ENCODE results near the gene ZNF511. TPM values are rescaled to one million over a fixed set of nuclear protein-coding genes. Genes with fewer than 3 reads are reported as not detected.
"Not testable (repeated sequence)": the region's sequence is repeated elsewhere in the genome, so short reads cannot be mapped to it uniquely, and the experiment has no call there.

The ZNF511 gene
- total RNA-seq, 1 donor from 2014 or later, result 23.7 TPM

- DNase-seq (ENCODE audit: low read depth in 2 of 2), result no peak
Measured at GRCh38 chr10:133314911-133315310, 6.2 kb downstream of the ZNF511 start.

GRCh38 chr10:133315847-133316246, 7.1 kb downstream of the ZNF511 start:
- no peak for DNase-seq (ENCODE audit: low read depth in 2 of 2)

- no peak for DNase-seq (ENCODE audit: low read depth in 2 of 2)
Measured at GRCh38 chr10:133316266-133316665, 7.6 kb downstream of the ZNF511 start.

DNA sequence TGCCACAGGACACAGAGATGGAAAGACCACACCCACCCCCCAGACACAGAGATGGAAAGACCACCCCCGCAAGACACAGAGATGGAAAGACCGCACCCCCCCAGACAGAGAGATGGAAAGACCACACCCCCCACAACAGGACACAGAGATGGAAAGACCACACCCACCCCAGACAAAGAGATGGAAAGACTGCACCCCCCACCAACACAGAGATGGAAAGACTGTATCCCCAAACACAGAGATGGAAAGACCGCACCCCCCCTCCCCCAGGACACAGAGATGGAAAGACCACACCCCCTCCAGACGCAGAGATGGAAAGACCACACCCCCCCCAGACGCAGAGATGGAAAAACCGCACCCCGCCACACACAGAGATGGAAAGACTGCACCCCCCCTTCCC, 8.0 kb downstream of the ZNF511 start:
- no peak for DNase-seq (ENCODE audit: low read depth in 2 of 2)

DNA sequence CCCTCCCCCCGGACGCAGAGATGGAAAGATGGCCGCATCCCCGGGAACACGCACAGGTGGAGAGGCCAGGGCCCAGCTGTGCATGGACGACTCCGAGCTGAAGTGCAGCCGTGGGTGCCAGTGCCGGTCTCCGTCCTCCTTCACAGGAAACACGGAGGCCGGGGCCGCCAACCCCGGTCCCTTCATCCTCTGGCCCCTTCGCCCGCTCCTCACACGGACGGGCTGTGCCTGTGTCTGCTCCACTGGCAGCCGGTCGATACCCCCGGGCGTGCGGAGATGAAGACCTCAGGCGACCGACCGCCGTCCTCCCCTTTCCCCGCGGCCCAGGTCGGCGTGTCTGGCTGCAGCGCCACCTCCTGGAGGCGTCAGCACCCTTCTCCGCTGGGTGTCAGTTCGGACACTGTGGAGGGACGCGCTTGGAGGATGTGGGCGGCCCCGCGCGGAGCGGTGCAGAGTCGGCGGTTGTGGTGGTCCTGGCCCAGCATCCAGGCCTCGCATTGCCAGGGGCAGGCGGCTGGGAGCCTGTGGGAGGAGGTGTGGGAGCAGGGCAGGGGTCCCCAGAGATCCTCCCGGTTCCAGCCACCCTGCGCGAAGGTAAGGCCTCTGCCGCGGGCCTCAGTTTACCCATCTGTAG, 9.9 kb downstream of the ZNF511 start:
- peak in 1 of 2 donors; percentile 62 for DNase-seq (ENCODE audit: low read depth in 2 of 2)

DNA sequence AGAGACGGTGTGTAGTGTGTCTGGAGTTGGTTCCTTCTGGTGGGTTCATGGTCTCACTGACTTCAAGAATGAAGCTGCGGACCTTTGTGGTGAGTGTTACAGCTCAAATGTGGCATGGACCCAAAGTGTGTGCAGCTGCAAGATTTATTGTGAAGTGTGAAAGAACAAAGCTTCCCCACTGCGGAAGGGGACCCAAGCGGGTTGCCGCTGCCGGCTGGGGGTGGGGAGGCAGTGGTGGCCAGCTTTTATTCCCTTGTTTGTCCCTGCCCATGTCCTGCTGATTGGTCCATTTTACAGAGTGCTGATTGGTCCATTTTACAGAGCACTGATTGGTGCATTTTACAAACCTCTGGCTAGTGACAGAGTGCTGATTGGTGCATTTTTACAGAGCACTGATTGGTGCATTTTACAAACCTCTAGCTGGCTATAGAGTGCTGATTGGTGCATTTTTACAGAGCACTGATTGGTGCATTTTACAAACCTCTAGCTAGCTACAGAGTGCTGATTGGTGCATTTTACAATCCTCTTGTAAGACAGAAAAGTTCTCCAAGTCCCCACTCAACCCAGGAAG, 12.2 kb downstream of the ZNF511 start:
- DNase-seq (ENCODE audit: low read depth in 2 of 2), result not testable (repeated sequence)

DNA sequence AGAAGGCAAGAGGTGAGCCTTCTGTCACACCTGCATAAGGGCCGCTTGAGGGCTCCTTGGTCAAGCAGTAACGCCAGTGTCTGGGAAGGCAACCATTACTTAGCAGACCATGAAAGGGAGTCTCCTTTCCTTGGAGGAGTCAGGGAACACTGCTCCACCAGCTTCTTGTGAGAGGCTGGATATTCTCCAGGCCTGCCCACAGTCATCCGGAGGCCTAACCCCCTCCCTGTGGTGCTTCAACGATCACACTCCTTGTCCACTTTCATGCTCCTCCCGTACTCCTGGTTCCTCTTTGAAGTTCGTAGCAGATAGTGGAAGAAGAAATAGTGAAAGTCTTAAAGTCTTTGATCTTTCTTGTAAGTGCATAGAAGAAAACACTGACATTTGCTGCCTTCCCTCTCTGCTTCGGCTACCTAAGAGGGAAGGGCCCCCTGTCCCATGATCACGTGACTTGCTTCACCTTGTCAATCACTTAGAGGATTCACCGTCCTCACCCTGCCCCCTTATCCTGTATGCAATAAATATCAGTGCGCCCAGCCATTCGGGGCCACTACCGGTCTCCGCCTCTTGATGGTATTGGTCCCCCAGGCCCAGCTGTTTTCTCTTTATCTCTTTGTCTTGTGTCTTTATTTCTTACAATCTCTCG, 13.5 kb downstream of the ZNF511 start:
- DNase-seq (ENCODE audit: low read depth in 2 of 2), result not testable (repeated sequence)

- peak in 1 of 2 donors; percentile 57 for DNase-seq (ENCODE audit: low read depth in 2 of 2)
Measured at GRCh38 chr10:133324198-133324792, 15.6 kb downstream of the ZNF511 start.

DNA sequence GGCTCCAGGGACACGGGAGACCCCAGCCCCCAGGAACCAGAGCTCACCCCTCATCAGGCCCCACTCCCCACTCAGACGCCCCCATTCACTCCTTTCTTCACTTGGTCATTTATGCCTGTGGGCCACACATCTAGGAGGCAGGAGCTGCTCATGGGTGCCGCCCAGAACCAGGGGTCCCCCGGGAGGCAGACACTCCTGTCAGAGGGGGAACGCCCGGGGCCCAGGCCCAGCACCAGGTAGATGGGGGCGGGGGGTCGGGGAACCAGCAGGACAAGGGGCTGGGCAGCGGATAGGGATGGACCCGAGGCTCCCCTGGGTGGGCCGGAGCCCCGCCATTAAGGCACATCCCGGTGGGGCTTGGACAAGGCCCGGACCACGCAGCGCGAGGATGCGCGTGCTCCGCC, 16.1 kb downstream of the ZNF511 start:
- DNase-seq (ENCODE audit: low read depth in 2 of 2), result no peak

GRCh38 chr10:133325440-133326222, 16.9 kb downstream of the ZNF511 start:
- no peak for DNase-seq (ENCODE audit: low read depth in 2 of 2)

DNA sequence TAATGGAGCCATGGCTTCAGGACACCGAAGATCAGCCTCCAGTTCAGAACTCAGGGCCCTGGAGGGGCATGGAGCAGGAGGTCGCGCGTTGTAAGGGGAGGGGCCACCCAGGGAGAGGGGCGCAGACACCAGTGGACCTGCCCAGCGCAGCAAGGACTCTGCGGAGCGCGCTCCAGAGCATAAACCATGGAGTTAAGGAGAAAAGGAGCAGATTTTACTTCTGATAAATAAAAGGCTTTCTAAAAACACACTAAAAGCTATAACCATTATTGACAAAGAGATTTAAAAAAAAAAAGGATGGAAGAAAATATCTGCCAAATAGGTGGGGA, 17.5 kb downstream of the ZNF511 start:
- no peak for DNase-seq (ENCODE audit: low read depth in 2 of 2)

DNA sequence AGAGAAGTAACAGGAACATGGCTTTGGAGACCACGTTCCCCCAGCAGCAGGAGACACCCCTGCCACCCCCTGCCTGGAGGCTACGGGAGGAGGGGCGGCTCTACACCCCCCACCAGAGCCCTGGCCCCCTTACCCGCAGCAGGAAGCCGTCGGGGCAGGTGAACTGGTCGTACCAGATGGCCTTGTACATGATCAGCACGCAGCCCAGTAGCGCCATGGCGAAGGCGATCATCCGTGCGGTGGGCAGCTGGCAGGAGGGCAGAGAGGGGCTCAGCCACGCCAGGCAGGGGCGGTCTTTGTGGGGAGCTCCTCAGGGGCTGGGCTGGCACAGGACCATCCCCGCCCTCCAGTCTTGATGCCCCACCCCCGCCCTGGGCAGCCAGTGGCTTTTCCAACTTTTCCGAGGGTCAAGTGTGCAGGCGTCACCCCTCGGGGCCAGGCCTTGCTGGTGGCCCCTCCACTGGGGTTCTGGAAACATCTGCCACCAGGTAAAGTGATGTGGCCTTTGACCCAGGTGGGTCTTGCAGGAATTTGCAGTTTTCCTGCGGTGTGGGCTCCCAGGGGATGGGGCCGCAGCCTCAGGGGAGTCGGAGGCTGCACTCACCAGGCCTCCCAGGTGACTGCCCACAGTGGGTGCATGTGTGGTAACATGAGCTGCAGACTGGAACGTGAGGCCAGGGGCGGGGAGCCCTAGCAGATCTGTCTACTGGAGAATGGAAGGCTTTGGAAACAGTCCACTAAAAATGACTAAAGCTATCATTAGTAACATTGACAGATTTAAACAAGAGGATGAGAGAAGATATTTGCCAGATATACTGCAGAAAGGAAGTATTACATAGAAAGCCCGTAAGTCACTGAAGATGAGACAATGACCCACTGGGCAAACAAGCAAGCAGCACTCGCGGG, 18.3 kb downstream of the ZNF511 start:
- DNase-seq (ENCODE audit: low read depth in 2 of 2), result no peak

- DNase-seq (ENCODE audit: low read depth in 2 of 2), result no peak
Measured at GRCh38 chr10:133327651-133328357, 19.1 kb downstream of the ZNF511 start.

DNA sequence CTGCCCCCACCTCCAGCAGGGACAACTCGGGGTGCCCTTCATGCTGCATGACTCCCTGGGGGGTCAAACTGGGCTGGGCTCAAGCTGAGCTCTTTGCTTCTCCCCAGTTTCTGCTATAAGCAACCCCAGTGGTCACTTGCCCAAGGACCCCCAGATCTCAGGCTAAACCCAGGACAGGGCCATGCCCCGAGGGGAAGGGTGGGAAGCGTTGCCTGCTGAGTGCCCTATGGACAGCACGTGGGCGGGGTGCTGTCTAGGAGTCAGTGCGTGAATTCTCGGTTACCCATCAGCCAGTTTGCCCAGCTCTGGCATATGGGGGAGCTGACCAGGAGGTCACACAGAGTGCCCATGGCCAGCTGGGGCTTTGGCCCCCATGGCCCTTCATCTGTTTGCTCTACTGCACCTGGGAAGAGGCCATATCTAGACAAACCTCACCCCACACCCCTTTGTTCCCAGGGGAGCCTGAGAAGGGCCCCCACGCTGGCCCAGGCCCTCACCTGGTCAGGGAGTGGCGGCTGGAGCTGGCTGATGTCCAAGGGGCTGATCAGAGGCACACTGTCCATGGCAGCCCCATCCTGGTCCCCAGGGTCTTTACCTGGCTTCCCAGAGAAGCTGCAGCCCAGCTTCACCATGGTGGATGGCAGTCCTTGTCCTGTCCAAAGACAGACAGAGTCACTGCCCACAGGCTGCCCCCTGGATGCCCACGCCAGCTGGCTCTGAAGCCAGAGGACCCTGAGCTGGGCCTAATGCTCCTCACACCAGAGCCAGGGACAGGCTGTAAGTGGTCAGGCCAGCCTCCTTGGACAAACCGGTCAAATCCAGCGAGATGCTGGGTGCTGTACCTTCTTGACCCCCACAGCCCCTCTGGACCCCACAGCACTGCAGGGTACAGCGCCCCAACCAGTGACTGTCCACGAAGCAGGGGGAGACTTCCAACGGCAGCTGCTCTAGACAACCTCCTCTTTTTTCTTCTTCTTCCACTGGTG, 19.9 kb downstream of the ZNF511 start:
- no peak for DNase-seq (ENCODE audit: low read depth in 2 of 2)

- peak; percentile 56 to 79 for DNase-seq (ENCODE audit: low read depth in 2 of 2)
Measured at GRCh38 chr10:133329491-133330202, 20.9 kb downstream of the ZNF511 start.

DNA sequence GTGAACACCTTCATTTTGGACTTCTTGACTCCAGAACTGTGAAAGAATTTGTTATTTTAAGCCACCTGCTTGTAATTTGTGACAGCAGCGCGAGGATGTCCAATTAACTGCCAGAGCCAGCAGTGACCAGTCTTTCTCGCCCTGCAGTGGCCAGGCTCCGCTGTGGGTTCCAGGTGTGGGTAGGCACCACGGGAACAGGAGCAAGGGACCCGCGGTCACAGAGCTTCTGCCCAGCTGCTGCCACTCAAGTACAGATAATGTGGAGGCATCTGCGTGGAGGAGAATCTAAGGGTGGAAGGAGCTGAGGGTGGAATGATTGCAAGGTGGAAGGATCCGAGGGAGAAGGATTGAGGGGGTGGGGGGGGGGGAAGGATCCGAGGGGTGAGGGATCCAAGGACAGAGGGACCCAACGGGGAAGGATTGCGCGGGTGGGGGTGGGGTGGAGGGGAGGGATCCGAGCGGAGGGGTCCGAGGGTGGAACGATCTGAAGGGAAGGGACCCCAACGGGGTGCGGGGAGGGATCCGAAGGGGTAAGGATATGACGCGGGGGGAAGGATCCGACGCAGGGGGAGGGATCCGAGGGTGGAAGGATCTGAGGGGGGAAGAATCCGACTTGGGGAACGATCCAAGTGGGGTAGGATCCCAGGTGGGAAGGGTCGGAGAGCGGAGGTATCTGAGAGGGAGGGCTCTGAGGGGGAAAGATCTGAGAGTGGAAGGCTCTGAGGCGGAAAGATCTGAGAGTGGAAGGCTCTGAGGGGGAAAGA, 24.4 kb downstream of the ZNF511 start:
- no peak for DNase-seq (ENCODE audit: low read depth in 2 of 2)

GRCh38 chr10:133334503-133335245, 26.0 kb downstream of the ZNF511 start:
- no peak for DNase-seq (ENCODE audit: low read depth in 2 of 2)
